Heart right ventricle (tissue), 16 donors: ENCODE results near the gene NAA38. TPM values are rescaled to one million over a fixed set of nuclear protein-coding genes. Genes with fewer than 3 reads are reported as not detected.

Experiments used
- ATAC-seq, 8 donors: fragments of 200-7000 bp; cut with Tn5 transposase; one replicate each; pipeline ENCODE4 v1.9.1; 2020; ENCODE audit warnings: mild to moderate bottlenecking in 8 of 8, moderate library complexity in 8 of 8, moderate number of reproducible peaks in 1 of 8
- DNase-seq, 2 donors: peaks; one replicate each; pipeline ENCODE4 v3.0.0-alpha.2; 2020
- H3K27ac ChIP-seq, 10 donors: fragments of 200-600 bp; sonication (generic) in 2 of 10; one replicate each; pipeline versions ENCODE4 v1.5.0 to v1.8.0; 2020 to 2022; ENCODE audit warnings: mild to moderate bottlenecking in 3 of 10
- H3K27me3 ChIP-seq, 7 donors: fragments of 200-600 bp; one replicate each; pipeline ENCODE4 v1.8.0; 2021 to 2022; ENCODE audit warnings: mild to moderate bottlenecking in 2 of 7
- H3K36me3 ChIP-seq, 9 donors: fragments of 200-600 bp; sonication (generic) in 1 of 9; one replicate each; pipeline versions ENCODE4 v1.5.0 to v1.8.0; 2020 to 2022; ENCODE audit warnings: mild to moderate bottlenecking in 2 of 9
- H3K4me1 ChIP-seq, 9 donors: fragments of 200-600 bp; sonication (generic) in 1 of 9; one replicate each; pipeline versions ENCODE4 v1.5.0 to v1.8.0; 2020 to 2022; ENCODE audit warnings: mild to moderate bottlenecking in 4 of 9
- H3K4me3 ChIP-seq, 10 donors: fragments of 200-600 bp; sonication (generic) in 2 of 10; one replicate each; pipeline versions ENCODE4 v1.5.0 to v1.8.0; 2020 to 2022; ENCODE audit warnings: mild to moderate bottlenecking in 7 of 10, moderate library complexity in 2 of 10
- H3K9me3 ChIP-seq, 11 donors: fragments of 200-600 bp in 10 of 11; sonication (generic) in 2 of 11; one replicate each; pipeline versions ENCODE4 v1.5.0 to v1.8.0; 2013 to 2022; ENCODE audit warnings: mild to moderate bottlenecking in 2 of 11, control low read depth in 1 of 11, moderate library complexity in 1 of 11
- WGBS, 2 donors: extraction: QIAGEN DNeasy Blood & Tissue Kit; methylation state at CpG; one replicate each; pipeline ENCODE4 v1.1.7; 2013; ENCODE audit warnings: inconsistent platforms in 1 of 2; 5-methylcytosine and 5-hydroxymethylcytosine counted together
- intact Hi-C, 10 donors: fragments of 100-400 bp; cut with DNase I; formaldehyde crosslinking; loops; one replicate each; pipeline versions ENCODE4 v1.11.1 to v1.14.2; 2022
- polyA plus RNA-seq, 2 donors: library from polyadenylated mRNA; stranded (reverse); fragments of 200-250 nt; gene quantifications; one replicate each; pipeline ENCODE4 v1.2.3, GENCODE V29; 2013
- total RNA-seq, 10 donors: library from RNA; stranded (reverse); fragmentation: NEBNext Ultra II Directional in 3 of 10; extraction: Animal tissue kit (Norgen Biotek cat#: 25700) in 3 of 10; gene quantifications; one replicate each; pipeline versions ENCODE4 v1.2.1 to v1.2.4, GENCODE V29; 2021 to 2023
- TF ChIP-seq, protein P1 (sequence below), 9 donors: fragments of 200-600 bp; sonication (generic) in 2 of 9; IDR thresholded peaks; one replicate each; pipeline versions ENCODE4 v1.5.0 to v1.8.0; 2021 to 2022; ENCODE audit warnings: antibody characterized with exemption in 9 of 9, mild to moderate bottlenecking in 5 of 9, moderate library complexity in 1 of 9
- donor health status: Arrhythmogenic right ventricular cardiomyopathy.
- donor health status: ischemic (EF 13 %, LVEDD 7.1; RV severe dilation, severe dysfunction).
- donor health status: healthy with polysubstance abuse.
- donor health status: DM: no; HTN: yes; CAD: no.
- donor health status: DM: no; HTN: no; CAD: no.
- donor health status: ischemic (EF 25% LVEDD 6.9; RV normal size, moderate dysfunction).
- donor health status: ischemic (EF 25% LVEDD 5.7; RV mildly dilated, moderate dysfunction).
- donor health status: healthy.
- donor health status: DM: yes; HTN: yes; CAD: no.
- donor health status: Ischemic cardiomyopathy.
- donor health status: ischemic (EF 35%, LVEDD 5.7; RV mildly dilated, moderate dysfunction).
- donor health status: nonischemic (EF 11% LVEDD 7.7; RV severe dilation, severe dysfunction).
- donor health status: DM: yes; HTN: yes; CAD: no.
- donor health status: PGD.
- donor health status: ischemic (EF 29% LVEDD 5.4; RV normal size, mild dysfunction).
- donor health status: nonischemic (EF 23%, LVEDD 6.1; RV moderate dilation, normal function).

NAA38 gene
- total and polyA plus RNA-seq, 12 donors: 59.2 to 167 (median 75.2) TPM

DNA sequence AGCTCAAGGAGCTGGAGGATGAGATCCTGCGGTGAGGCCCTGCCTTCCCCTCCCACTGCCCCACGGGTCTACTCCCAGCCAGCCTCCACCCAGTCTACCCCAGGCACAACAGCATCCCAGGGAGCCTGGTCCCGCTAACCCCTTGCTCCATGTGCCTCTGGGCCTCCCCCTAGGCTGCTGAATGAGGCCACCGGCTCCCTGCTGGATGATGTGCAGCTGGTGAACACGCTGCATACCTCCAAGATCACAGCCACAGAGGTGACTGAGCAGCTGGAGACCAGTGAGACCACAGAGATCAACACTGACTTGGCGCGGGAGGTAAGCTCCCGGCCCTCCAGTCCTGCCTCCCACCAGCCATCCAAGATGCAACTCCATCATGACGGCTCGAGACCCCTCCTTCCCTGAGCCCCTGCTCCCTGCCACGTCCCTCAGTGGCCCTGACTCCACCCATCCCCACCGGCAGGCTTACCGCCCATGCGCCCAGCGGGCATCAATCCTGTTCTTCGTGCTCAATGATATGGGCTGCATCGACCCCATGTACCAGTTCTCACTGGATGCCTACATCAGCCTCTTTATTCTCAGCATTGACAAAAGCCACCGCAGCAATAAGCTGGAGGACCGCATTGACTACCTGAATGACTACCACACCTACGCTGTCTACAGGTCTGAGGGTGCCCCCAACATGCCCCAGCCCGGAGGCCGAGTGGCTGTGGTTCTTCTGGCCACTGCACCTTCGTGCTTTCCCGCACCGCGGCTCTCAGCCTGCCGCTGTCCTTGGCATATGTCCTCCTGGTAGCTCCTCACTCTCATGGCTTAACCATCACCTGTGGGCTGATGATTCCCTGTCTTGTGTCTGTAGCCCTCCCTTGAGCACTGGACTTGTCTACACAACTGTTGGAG, 38.4 kb downstream of the NAA38 start:
- WGBS, 2 donors: 85 to 87% methylated on average over 27 of the region's 27 CpGs
- ATAC-seq (peak in 1 of 8 donors; percentile 26), DNase-seq (no peak)
- no peaks in the 10 kb centered on the region for H3K9me3 ChIP-seq
- no peaks in the 10 kb centered on the region for H3K4me1 ChIP-seq
- no peak overlapping the region for H3K4me3 ChIP-seq
- TF ChIP-seq, protein P1, sequence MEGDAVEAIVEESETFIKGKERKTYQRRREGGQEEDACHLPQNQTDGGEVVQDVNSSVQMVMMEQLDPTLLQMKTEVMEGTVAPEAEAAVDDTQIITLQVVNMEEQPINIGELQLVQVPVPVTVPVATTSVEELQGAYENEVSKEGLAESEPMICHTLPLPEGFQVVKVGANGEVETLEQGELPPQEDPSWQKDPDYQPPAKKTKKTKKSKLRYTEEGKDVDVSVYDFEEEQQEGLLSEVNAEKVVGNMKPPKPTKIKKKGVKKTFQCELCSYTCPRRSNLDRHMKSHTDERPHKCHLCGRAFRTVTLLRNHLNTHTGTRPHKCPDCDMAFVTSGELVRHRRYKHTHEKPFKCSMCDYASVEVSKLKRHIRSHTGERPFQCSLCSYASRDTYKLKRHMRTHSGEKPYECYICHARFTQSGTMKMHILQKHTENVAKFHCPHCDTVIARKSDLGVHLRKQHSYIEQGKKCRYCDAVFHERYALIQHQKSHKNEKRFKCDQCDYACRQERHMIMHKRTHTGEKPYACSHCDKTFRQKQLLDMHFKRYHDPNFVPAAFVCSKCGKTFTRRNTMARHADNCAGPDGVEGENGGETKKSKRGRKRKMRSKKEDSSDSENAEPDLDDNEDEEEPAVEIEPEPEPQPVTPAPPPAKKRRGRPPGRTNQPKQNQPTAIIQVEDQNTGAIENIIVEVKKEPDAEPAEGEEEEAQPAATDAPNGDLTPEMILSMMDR (IDR thresholded peaks at IDR 0.05): no peak
- no peak overlapping the region for H3K27ac ChIP-seq
- H3K36me3 ChIP-seq: no peaks in the 10 kb centered on the region
- peaks cover 0 to 14% (median 0%) of the 10 kb centered on the region in 7 donors for H3K27me3 ChIP-seq
- intact Hi-C loops: loop anchor here in 1 of 10 donors (10.0 kb wide), 1 partner anchor 74 kb away; no protein-coding TSS in a partner anchor

GRCh38 chr17:7818026-7818425, 39.3 kb downstream of the NAA38 start:
- H3K27ac ChIP-seq: no peak overlapping the region
- no peaks in the 10 kb centered on the region for H3K4me1 ChIP-seq
- H3K36me3 ChIP-seq: no peaks in the 10 kb centered on the region
- intact Hi-C loops: loop anchor here in 1 of 10 donors (10.0 kb wide), 1 partner anchor 73 kb away; no protein-coding TSS in a partner anchor
- WGBS, 2 donors: 87 to 89% methylated on average over 10 of the region's 10 CpGs
- no peak for ATAC-seq
- TF ChIP-seq, protein P1 (IDR thresholded peaks at IDR 0.05): no peak
- no peaks in the 10 kb centered on the region for H3K9me3 ChIP-seq
- H3K27me3 ChIP-seq: peaks cover 0 to 14% (median 0%) of the 10 kb centered on the region in 7 donors
- no peak overlapping the region for H3K4me3 ChIP-seq
- DNase-seq: no peak

DNA sequence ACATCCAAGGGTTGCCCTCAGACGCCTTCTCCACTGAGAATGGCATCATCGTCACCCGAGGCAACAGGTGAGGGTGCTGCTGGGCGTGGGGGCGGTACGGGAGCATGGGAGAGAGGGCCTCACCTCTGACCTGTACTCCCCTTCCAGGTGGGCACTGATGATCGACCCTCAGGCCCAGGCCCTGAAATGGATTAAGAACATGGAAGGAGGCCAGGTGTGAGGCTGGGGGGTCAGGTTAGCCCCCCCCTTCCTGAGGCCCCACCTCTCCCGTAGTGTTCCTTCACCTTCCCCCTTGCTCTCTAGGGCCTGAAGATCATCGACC, 39.8 kb downstream of the NAA38 start:
- Histone ChIP-seq H3K4me3 (no peak overlapping the region), H3K36me3 (no peaks in the 10 kb centered on the region), H3K4me1 (no peaks in the 10 kb centered on the region), H3K27me3 (peaks cover 0 to 14% (median 0%) of the 10 kb centered on the region in 7 donors), H3K27ac (no peak overlapping the region), H3K9me3 (no peaks in the 10 kb centered on the region)
- DNase-seq (no peak), ATAC-seq (no peak)
- WGBS, 2 donors: 84 to 91% methylated on average over 9 of the region's 9 CpGs
- TF ChIP-seq, protein P1 (IDR thresholded peaks at IDR 0.05): no peak
- intact Hi-C loops: loop anchor here in 1 of 10 donors (10.0 kb wide), 1 partner anchor 73 kb away; no protein-coding TSS in a partner anchor

GRCh38 chr17:7816926-7817642, 40.3 kb downstream of the NAA38 start:
- no peak for ATAC-seq
- intact Hi-C loops: loop anchor here in 1 of 10 donors (10.0 kb wide), 1 partner anchor 72 kb away; no protein-coding TSS in a partner anchor
- Histone ChIP-seq H3K9me3 (no peaks in the 10 kb centered on the region), H3K27me3 (peaks cover 0 to 14% (median 0%) of the 10 kb centered on the region in 7 donors), H3K4me3 (no peak overlapping the region), H3K4me1 (no peaks in the 10 kb centered on the region), H3K36me3 (no peaks in the 10 kb centered on the region), H3K27ac (no peak overlapping the region)
- TF ChIP-seq, protein P1 (IDR thresholded peaks at IDR 0.05): no peak
- DNase-seq: no peak
- 62 to 66% methylated on average over 10 of the region's 10 CpGs for WGBS, 2 donors
